Measurements from ENCODE around the gene MMS22L.

- TF ChIP-seq CTCF (IDR thresholded peaks at IDR 0.05; ENCODE audit: poor library complexity, severe bottlenecking), result no peak
- TF ChIP-seq POLR2AphosphoS5 (IDR thresholded peaks at IDR 0.05), result no peak
- TF ChIP-seq REST (IDR thresholded peaks at IDR 0.05; ENCODE audit: borderline replicate concordance), result no peak
- no peak for TF ChIP-seq EZH2 (IDR thresholded peaks at IDR 0.05; ENCODE audit: borderline replicate concordance, insufficient read depth, low read length, poor library complexity, severe bottlenecking)
- TF ChIP-seq RAD21 (conservative IDR thresholded peaks at IDR 0.05), result no peak
- TF ChIP-seq MXI1 (conservative IDR thresholded peaks at IDR 0.05; ENCODE audit: poor library complexity, severe bottlenecking), result no peak
- no peak for TF ChIP-seq EP300 (conservative IDR thresholded peaks at IDR 0.05; ENCODE audit: poor library complexity, severe bottlenecking)
Observed at GRCh38 chr6:97136626-97137358, 146.2 kb downstream of the MMS22L start.

Data from neural cell (in vitro differentiated cells).